ENCODE results near the gene KCND3.
"Not testable (repeated sequence)": the region's sequence is repeated elsewhere in the genome, so short reads cannot be mapped to it uniquely, and the experiment has no call there.

Gene KCND3

DNA sequence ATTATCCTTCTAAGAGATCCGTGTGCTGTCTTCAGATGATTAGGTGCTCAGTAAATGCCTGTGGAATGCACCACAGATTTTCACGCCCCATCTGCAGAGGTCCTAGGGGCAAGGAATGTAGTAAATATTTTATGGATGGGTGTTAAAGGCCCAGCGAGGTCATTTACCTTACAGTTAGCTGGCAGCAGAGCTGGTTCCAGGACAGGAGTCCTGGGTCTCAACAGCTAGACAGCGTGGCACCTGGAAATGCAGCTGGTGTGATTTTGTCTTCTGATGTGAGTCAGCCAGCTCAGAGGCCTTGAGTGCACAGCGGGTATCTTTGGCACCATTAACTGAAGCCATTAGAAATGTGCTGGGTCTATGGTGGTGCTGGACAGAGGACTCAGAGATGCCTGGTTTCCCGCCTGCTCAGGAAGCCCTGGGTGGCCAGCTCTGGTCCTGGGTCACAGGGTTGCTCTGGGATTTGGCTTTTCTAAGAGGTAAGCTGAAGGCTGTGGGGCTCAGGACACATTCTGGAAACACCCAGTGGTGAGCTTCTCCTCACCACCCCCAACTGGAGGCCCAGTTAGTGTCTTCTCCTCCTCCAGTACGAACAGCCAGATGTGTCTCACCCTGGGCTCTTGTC lies 168.2 kb downstream of the KCND3 start:
- FAIRE-seq (no peak), DNase-seq (ENCODE audit: insufficient read length, low spot score) (no peak)

DNA sequence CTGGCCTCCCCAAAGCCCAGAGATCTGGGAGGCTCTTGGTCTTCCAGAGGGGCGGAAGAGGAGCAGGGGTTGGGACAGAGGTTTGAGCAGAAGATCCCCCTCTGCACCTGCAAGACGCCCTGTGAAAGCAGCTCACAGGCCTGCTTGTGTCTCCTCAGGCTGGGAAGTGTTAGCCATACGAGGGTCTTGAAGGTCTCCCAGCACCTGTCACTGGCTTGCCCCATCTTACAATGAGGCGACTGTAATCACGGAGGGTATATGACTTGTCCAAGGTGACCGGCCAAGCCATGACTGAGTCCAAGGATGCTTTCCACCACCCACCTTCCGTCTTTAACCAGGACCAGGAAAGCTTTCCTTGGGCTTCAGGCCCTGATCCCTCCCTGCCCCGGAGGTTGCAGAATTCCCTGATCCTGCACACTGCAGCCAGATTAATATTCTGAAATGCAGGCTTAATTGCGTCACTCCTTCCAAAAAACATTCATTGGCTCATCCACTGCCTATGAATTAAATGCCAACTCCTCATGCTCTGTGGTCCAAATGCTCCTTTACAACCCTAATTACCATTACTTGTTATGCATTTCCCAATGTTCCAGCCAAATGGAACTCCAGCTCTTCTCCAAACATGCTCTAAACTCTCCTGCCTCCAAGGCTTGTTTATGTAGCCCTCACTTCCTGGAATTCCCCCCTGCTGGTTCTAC lies 169.8 kb downstream of the KCND3 start:
- DNase-seq (ENCODE audit: insufficient read length, low spot score) (no peak), FAIRE-seq (no peak)

DNA sequence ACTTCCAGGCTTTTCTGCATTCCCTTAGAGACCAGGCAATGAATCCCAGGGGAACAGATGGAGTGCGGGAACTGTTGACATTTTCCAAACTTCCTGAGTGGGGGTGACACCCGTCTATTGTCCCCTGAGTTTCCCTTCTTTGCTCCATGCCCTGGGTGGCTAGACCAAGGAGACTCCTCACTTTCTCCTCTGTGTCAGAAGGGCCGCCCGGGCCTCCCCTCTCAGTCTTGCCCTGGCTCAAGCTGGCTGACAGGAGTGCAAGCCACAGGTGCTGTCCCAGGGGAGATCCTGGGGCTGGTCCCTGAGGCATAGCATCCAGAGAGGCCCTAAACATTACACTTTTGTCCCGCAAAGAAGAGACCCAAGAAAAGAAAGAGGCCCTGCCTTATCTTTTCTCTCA lies 170.9 kb downstream of the KCND3 start:
- DNase-seq (ENCODE audit: insufficient read length, low spot score) (no peak), FAIRE-seq (no peak)

DNA sequence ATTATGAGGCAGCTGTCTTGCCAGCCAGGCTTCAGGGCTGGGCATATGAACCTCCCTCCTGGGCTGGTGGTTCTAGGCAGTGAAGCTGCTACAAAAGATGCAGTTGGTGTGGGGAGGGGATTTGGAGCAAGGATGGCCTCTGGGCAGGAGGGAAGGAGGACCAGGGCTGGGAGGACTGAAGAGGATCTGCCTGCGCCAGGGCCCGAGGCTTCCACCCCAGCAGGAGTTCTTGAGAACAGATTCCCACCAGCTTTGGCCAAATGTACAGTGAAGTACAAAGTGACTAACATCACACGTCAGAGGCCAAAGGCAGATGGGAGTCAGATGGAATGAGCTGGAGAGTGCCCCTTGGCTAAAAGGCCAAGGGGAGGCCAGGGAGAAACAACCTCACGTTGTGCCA lies 171.4 kb downstream of the KCND3 start:
- DNase-seq (ENCODE audit: insufficient read length, low spot score) (no peak), FAIRE-seq (no peak)

DNA sequence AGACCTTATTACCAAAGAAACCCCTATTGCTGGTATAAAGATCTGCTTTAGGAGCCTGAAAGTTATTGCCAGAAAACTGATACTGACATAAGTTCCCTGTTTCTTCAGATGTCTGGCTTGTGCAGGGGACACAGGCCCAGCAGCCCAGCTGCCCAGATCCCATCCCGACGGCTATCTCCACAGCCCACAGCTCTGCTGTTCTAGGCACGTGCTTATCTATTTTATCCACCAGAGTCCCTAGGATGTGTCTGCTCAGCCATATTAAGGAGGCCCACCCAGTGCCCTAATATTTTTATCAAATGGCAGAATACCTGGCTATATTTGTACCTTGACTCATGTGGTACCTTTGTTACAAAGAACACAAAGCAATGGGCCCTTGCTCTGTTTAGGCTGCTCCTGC lies 174.8 kb downstream of the KCND3 start:
- DNase-seq (ENCODE audit: insufficient read length, low spot score) (no peak), FAIRE-seq (no peak)

DNA sequence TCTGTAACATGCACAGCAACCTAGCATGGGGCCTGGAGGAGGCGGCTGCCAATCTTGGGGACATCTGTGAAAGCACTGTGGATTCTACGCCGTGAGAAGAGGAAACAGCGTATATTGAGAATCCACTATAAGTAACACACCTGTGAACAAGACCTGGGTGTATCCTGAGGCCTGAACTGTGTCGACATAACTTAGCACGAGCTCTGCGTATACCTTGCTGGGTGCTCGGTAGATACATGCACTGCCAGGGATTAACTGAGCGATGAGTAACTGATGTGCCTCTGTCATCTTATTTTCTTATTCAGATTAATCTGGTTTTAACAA lies 175.2 kb downstream of the KCND3 start:
- FAIRE-seq, result no peak
- no peak for DNase-seq (ENCODE audit: insufficient read length, low spot score)

DNA sequence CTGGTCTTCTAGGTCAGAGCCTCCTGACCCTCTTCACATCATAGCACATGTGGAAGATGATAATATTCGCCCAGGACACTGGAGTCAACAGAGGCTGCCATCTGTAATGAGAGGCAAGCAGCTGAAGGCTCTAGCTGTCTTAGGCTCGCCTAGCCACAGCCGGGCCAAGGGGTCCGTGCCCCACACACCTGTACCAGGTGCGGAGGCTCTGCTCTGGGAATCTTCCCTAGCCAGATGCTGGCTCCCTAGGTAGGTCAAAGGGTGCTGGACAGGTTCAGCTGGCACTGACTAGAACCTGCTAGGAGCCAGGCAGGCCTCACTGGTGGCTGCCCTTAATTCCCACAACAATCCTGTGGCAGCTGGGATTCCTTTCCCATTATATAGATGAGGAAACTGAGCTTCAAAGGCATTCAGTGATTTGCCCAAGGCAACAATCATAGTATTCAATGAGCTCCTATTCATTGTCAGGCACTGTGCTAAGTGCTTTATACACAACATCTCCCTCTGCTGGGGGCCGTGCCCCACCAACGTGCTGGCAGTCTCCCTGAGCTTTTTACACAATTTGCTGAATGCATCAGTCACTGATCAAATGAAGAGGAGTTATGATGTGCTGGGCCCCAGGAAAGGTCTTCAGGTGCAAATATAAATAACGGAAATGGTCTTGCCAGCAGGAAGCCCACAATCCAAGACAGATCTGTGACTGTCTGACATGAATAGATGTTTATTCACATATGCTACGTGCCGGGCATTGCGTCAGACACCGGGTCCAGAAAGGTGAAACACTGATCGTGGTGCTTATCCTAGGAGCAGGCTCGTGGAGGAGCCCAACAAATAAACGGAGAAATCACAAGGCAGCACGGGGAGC lies 175.8 kb downstream of the KCND3 start:
- no peak for FAIRE-seq
- no peak for DNase-seq (ENCODE audit: insufficient read length, low spot score)

DNA sequence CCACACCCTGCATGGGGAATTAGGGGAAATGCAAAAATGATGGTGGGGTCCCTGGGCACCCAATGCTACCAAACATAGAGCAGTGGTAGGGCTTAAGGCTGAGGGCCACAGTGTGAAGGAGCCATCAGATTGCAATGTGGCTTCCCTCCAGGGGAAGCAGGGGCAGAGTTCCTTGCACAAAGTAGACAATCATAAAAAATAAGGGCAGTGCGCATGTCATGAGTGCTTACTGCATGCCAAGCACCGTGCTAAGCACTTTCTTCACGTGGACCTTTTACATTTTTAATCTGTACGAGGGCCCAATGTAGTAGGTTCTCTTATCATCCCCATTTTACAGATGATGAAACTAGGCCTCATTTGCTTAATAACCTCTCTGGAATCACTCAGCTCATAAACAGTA lies 177.2 kb downstream of the KCND3 start:
- DNase-seq (ENCODE audit: insufficient read length, low spot score), result no peak
- FAIRE-seq, result no peak

DNA sequence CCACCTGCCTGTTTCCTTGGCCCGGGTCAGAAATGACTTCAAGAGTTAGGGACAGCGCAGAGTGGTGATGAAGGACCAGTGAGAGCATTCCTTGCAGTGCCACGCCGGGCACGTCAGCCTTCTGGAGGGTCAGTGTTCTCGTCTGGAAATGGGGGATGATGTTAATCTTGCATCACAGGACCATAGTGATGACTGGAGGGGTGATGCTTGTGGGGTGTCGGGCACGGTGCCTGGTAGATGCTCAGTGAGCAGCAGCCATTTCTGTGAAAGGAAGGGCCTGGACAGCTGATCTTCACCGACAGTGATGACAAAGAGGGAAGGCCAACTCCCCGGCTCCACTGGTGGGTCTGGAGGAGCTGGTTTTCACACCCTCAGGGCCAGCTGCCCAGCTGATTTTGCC lies 177.6 kb downstream of the KCND3 start:
- FAIRE-seq, result no peak

DNA sequence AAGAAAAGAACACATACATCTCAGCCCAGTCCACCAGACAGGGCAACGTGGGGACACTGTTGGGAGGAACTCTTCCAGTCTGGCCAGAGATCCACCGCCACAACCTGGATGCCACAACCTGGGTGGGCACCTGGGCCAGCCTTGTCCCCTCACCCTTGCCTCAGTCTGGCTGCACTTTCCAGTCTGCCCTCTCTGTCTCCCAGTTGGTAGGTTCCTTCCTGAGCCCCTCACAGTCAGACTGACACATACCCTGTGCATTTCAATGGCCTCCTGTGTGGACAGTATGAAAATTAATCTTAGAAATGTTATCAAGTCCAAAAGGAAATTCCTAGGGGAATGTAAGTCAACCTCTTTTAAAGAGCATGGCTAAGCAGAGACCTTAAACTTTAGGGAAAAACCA lies 184.2 kb downstream of the KCND3 start:
- no peak for FAIRE-seq
- no peak for DNase-seq (ENCODE audit: insufficient read length, low spot score)

More for the DNA sequence above, 177.6 kb downstream of the KCND3 start:
- DNase-seq (ENCODE audit: insufficient read length, low spot score), result no peak

DNA sequence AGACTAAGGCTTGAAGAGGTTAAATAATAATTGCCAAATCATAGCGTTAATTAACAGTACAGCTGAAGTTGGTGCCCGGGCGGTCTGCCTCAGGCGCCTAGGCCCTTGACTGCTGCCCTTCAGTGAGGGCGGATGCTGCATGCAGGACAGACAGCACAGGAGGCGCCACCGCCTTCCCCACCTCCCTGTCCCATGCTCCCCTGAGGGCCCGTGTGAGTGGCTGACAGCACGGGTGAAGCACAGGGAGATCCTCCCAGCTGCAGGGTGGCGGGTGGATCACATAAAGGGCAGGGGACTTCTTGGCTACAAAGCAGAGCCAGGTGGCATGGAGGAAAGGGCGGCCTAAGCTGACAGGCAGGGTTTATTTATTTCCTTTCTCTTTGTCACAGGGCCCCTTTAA lies 184.7 kb downstream of the KCND3 start:
- DNase-seq (ENCODE audit: insufficient read length, low spot score) (no peak), FAIRE-seq (no peak)

DNA sequence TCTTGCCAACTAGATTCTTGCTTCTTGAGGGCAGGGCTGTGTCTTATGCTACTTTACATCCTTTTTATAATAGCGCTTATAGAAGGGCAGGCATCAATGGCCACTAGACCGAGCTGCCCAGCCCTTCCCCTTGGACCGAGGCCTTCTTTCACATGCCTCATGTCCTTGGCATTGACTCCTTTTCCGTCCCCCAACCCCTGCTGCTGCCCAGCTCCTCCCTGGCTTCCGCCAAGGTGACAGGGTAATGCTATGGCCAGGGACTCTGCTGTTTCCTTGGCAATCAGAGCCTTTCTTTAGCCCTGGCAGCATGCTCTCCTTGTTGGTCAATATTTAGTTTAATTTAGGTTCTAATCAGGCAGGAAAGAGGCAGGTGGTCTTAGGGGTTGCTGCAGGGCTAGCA lies 185.5 kb downstream of the KCND3 start:
- FAIRE-seq, result no peak
- DNase-seq (ENCODE audit: insufficient read length, low spot score), result no peak

DNA sequence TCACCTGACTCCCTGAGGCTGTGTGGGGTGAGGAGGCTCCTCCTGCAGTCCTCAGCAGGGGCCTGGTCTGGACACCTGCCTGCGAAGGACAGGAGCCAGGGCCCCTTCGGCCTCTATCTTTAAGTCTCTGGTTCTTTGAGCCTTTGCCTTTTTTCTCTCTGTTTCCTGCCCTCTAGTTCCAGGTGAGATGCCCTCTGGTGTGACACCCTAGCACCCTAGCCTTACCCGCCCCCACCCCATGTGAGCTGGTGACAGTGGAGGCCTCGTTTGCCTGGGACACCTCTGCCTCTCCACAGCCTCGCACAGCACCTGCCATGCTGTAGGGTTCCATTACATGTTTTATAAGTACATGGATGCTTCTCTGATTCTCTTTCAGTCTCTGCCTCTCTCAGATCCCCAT lies 186.5 kb downstream of the KCND3 start:
- FAIRE-seq (no peak), DNase-seq (ENCODE audit: insufficient read length, low spot score) (no peak)

DNA sequence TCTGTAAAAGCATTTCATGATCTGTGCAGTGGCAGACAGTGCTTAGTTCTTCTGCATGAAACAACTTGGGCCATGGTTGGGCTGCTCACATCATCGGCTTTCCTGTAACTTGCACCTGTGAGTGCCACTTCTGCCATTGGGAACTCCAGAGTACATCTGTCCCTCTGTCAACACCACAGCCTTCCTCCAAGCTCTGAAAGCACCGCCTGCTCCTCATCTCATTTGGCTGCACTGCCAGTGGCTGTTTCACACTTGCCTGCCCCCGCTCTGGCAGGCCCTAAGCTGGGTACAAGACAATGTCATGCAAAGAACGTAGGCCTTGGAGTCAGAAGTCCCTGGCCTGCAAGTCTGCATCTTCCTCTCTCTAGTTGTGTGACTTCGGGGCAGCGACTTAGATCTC lies 187.4 kb downstream of the KCND3 start:
- FAIRE-seq, result no peak
- DNase-seq (ENCODE audit: insufficient read length, low spot score), result no peak

DNA sequence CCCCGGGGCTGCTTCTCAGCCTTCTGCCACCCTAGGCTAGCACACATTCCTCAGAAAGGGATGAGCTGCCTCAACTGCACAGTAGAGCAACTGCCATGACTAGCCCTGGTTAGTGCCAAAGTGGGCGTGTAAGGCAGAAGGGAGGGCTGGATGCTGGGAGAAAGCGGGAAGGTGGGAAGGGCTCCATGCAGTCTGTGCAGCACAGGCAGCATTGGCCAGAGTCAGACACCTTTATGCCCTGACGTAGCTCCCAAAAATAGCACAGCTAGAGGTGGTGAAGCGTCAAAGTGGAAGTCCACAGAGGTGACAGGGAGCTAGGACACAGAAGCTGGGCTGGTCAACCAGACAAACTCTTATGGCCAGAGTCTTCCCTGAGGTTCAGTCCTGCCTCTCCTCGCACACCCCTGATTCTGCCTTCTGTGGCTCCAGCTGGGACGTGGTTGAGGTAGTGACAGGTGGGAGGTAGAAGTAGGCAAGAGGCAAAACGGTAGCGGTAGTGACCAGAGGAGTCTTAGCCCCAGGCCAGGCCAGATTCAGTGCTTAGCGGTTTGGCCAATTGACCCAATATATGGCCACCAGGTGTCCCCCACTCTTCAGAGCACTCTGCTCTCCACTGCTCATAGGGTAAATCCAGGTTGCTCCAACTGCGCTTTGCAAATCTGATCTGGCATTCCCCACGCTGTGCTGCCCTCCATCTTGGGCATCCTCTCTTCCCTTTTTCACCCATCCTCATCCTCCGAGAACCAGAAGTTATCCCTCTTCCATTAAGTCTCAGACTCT lies 188.2 kb downstream of the KCND3 start:
- FAIRE-seq, result no peak
- DNase-seq (ENCODE audit: insufficient read length, low spot score), result no peak

DNA sequence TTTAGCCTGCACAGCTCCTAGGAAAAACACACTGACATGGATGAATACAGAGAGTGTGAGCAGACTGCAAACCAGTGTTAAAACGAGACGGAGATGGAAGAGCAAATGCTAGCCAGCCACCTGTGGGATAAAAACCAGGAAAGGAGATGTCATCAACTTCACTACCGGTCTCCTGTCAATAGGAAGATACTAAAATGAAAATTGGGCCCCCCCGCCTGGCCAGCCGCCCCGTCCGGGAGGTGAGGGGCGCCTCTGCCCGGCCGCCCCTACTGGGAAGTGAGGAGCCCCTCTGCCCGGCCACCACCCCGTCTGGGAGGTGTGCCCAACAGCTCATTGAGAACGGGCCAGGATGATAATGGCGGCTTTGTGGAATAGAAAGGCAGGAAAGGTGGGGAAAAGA lies 189.7 kb downstream of the KCND3 start:
- not testable (repeated sequence) for DNase-seq (ENCODE audit: insufficient read length, low spot score); FAIRE-seq

DNA sequence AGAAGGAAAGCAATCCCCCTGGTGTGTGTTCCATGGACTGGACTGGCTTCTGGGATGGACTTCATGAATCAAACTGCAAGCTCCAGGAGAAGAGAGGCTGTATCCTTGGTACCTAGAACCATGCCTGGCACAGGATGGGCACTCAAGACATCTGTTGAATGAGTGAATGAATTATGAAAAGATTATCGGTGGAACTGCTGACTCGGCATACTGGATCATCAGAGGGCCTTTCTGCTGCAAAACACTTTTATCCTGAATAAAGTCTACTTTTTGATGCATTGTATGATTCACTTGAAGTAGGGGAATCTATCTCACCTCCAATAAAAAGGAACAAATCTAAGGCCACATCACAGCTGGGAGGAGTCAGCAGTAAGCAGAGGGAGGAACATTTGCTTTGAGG lies 190.9 kb downstream of the KCND3 start:
- no peak for DNase-seq (ENCODE audit: insufficient read length, low spot score)
- no peak for FAIRE-seq

DNA sequence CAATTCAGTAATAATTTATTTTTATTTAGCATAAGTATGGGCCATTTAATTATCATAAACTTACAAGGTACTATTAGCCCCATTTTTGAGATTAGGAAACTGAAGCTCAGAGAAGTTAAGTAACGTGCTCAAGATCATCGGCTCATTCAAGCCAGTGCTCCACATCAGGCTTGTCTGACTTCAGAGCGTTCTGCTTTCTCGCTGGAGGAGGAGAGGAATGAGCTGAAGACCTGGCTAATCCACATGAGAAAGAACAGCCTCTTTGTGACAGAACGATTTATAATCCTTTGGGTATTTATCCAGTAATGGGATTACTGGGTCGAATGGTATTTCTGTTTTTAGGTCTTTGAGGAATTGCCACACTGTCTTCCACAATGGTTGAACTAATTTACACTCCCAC lies 194.1 kb downstream of the KCND3 start:
- no peak for FAIRE-seq

DNA sequence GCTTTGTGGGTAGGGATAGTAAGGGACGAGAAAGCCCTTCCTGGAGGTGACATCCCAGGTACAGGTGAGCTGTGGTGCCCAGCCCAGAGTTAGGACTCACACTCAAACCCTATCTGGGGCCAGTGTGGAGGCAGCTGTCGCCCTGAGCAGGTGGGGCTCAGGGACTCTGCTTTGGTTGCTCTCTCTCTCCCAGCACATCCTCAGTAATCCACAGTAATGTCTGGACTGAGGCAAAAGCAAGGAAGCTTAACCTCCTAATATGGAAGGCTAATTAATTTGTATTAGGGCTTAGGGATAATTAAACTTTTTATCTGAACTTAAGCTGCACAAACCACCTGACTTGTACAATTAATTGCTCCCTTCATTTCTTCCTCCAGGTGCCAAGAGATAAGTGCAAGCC lies 195.5 kb downstream of the KCND3 start:
- FAIRE-seq (no peak), DNase-seq (ENCODE audit: insufficient read length, low spot score) (no peak)

More for the DNA sequence above, 194.1 kb downstream of the KCND3 start:
- no peak for DNase-seq (ENCODE audit: insufficient read length, low spot score)

DNA sequence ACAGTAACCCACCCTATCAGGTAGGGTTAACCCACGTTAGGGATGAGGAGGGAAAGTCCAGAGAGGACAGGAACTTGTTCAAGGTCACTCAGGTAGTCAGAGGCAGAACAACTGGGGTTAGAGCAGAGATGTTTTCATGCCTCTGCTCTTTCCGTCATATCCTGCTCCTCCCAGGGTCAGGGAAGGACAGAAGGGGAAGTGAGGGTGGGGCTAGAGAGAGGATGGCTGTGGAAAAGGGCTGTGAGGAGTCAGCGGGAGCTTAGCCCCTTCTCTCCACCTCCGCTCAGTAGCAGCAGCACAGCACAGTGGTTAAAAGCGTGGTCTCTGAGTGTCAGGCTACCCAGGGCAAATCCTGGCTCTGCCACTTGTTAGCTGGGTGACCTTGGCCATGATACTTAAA lies 197.2 kb downstream of the KCND3 start:
- DNase-seq (ENCODE audit: insufficient read length, low spot score) (no peak), FAIRE-seq (no peak)

DNA sequence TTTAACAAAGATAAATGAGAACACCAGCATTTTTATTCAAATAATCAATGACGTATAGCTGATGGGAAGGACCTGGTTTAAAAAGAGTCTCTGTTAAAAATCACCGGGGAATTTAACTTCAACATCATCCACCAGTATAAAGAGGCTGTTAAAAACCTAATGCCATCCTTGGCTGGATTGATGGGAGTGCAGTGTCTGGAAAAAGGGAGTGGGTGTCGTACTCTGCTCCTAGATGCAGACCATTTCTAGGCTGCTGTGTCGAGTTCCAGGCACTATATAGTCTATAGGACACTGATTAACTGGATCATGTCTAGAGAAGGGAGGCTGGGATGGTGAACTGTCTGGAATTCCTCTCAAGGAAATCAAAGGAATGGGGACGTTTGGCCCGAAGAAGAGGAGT lies 197.7 kb downstream of the KCND3 start:
- no peak for DNase-seq (ENCODE audit: insufficient read length, low spot score)
- no peak for FAIRE-seq

Measured in GM19239 (cell line).